NCI-H1092 treated with DMSO at 0.1 percent for 48 hours (cell line): Measurements from ENCODE around the gene GPR183.

Source experiments
- DNase-seq: peaks from one replicate; lab custom pipeline; 2025; lab: John Stamatoyannopoulos, UW

The GPR183 gene

GRCh38 chr13:99339230-99339721 is 32.1 kb upstream of the GPR183 start:
- no peak for DNase-seq

GRCh38 chr13:99335603-99336002 is 28.4 kb upstream of the GPR183 start:
- DNase-seq: no peak

GRCh38 chr13:99335087-99335486 is 27.9 kb upstream of the GPR183 start:
- DNase-seq: no peak

- no peak for DNase-seq
These were observed 27.0 kb upstream of the GPR183 start for GRCh38 chr13:99334221-99334620.

- DNase-seq: no peak
These were observed 25.3 kb upstream of the GPR183 start for GRCh38 chr13:99332456-99332855.

- DNase-seq: no peak
These were observed 24.7 kb upstream of the GPR183 start for GRCh38 chr13:99331881-99332293.

GRCh38 chr13:99330942-99331341 is 23.7 kb upstream of the GPR183 start:
- no peak for DNase-seq

- no peak for DNase-seq
These were observed 22.3 kb upstream of the GPR183 start for GRCh38 chr13:99329477-99329876.

- no peak for DNase-seq
These were observed 20.6 kb upstream of the GPR183 start for GRCh38 chr13:99327761-99328160.

GRCh38 chr13:99327126-99327525 is 19.9 kb upstream of the GPR183 start:
- DNase-seq: no peak

- no peak for DNase-seq
These were observed 18.8 kb upstream of the GPR183 start for GRCh38 chr13:99326012-99326411.

- no peak for DNase-seq
These were observed 16.3 kb upstream of the GPR183 start for GRCh38 chr13:99323488-99323887.

GRCh38 chr13:99322297-99323103 is 15.3 kb upstream of the GPR183 start:
- no peak for DNase-seq

- no peak for DNase-seq
These were observed 14.5 kb upstream of the GPR183 start for GRCh38 chr13:99321709-99322108.

GRCh38 chr13:99320693-99321481 is 13.7 kb upstream of the GPR183 start:
- no peak for DNase-seq

- DNase-seq: peak; percentile 82
These were observed 9.6 kb upstream of the GPR183 start for GRCh38 chr13:99316657-99317256.

- DNase-seq: no peak
These were observed 9.0 kb upstream of the GPR183 start for GRCh38 chr13:99316224-99316623.

GRCh38 chr13:99315186-99315585 is 8.0 kb upstream of the GPR183 start:
- DNase-seq: no peak

GRCh38 chr13:99314640-99315176 is 7.5 kb upstream of the GPR183 start:
- DNase-seq: no peak

GRCh38 chr13:99313941-99314340 is 6.7 kb upstream of the GPR183 start:
- no peak for DNase-seq

GRCh38 chr13:99313501-99313900 is 6.3 kb upstream of the GPR183 start:
- DNase-seq: peak; percentile 11

- DNase-seq: no peak
These were observed 5.3 kb upstream of the GPR183 start for GRCh38 chr13:99312493-99312883.
